ENCODE data around the gene CELF1.

CELF1 gene

GRCh38 chr11:47507563-47508239 is 45.2 kb downstream of the CELF1 start:
- DNase-seq, result no peak

GRCh38 chr11:47506795-47507562 is 46.0 kb downstream of the CELF1 start:
- DNase-seq, result no peak

DNA sequence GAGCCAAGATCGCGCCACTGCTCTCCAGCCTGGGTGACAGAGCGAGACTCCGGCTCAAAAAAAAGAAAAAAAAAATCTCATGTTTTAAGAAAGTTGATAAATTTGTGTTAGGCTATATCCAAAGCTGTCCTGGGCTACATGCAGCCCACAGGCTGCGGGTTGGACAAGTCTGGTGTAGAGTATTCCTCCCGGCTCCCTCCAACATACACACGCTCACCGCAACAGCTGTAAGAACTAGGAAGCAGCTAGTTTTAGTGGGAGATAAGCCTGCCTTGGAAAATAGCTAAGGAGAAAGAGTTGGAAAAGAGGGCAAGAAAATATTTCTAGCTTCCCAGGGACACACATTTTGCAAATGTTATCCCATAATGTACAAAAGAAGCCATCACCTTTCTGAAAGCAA is 46.6 kb downstream of the CELF1 start:
- DNase-seq, result no peak

DNA sequence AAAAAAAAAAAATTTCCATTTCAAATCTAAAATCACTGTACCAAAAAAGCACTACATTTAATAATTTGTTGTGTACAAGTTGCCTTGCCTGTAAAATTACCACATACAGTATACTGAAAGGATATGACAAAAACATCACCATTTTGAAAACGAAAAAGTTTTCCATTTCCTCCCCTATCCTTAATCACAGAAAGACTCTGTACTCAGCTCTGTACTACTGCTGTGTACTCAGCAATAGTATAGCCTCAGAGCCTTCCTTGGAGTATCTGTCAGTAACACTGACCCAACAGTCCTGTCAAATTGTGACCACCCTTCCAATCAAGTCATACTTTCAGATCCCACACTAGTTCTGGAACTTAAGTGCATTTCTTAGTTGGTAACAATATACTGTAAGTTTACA is 48.0 kb downstream of the CELF1 start:
- DNase-seq, result no peak

GRCh38 chr11:47503227-47503626 is 49.7 kb downstream of the CELF1 start:
- DNase-seq, result no peak

DNA sequence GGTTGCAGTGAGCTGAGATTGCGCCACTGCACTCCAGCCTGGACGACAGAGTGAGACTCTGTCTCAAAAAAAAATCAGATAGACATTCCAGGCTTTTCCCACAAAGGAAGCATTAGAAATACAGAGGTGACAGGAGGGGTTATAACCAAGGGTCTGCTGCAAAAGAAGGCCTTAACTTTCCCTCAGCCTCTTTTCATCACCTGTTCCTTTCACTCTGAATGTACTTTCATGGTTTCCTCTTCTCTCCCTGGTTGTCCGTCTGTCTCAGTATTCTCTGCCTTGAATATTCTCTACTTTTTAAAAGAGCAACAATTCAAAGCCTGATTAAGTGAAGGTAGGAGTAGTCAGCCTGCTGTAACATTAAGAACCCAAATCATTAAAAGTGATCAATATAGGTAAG is 50.2 kb downstream of the CELF1 start:
- no peak for DNase-seq

DNA sequence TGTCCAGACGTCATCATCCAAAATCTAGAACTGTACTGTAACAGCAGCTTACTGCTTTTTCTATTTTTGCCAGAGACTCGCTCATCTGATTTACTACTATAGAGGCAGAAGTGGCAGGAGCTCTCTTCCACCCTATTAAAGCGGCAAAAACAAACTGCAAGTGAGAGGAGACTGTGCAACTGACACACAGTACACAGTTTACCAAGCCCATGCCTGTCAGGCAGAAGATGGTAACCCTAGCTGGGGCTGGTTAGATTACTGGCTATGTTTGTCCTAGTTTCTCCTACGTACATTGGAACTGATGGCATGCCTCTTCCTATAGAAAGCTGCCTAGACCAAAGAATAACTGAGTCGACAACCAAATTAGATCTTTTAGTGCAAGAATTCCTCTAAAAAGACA is 51.8 kb downstream of the CELF1 start:
- no peak for DNase-seq

DNA sequence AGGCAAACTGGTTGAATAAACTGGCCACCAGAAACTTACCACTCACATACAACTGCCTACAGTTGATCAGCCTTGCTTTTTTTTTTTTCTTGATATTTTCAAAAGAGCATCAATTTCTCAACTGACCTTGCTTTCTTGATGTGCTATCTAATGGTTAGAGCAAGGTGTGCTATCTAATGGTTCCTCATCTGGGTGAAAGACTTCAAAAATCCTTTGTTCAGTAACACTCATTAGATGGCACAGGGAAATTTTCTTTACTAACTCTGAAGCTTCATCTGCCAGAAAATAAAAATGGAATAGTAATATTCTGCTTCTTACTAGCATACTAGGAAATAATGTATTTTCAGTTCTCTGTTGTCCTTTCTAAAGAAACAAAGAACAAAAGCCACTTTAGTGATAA is 52.8 kb downstream of the CELF1 start:
- no peak for DNase-seq

GRCh38 chr11:47499614-47500013 is 53.3 kb downstream of the CELF1 start:
- no peak for DNase-seq

DNA sequence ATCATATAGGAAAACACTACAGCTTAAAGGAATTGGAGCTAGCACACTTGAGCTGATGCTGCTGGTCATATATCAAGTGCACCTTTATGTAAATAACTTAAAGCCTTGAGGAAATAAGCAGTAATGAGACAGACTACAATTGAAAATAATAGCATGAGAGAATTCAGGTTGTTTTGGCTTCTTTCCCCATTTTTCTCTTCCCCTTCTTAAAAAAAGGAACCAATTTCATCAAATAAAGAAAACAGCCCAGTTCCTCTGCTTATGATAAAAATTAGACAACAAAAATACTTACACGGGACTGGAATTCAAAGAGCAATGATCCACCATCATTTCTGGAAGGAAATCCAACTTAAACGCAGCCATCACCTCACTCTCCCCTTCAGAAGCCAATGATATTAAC is 53.8 kb downstream of the CELF1 start:
- DNase-seq, result no peak

DNA sequence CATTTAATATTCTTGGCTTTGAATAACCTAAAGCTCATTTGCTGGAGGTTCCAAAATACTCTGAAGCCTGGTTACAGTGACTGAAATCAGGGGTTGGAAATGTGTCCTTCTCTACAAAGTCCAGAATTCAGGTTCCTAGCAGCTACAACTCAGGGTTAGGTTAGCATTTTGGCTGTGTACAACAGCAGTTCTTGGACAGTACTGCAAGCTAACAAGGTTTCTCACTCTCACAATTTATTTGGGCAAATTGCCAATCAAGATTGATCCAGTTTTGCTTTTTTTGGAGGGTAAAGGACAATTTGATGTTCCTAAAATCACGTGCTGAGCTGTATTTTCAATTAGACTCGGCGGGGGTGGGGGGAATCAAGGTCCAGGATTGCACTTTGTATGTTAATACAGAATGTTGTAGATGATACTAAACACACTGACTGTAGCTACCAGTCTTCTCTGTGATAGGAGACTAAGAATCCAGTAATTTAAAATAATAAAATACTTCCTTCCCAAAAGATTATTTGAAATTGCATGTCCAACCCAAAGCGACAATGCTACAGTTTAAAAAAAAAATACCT is 54.3 kb downstream of the CELF1 start:
- DNase-seq, result no peak

- DNase-seq, result no peak
Measured at GRCh38 chr11:47498149-47498548, 54.8 kb downstream of the CELF1 start.

DNA sequence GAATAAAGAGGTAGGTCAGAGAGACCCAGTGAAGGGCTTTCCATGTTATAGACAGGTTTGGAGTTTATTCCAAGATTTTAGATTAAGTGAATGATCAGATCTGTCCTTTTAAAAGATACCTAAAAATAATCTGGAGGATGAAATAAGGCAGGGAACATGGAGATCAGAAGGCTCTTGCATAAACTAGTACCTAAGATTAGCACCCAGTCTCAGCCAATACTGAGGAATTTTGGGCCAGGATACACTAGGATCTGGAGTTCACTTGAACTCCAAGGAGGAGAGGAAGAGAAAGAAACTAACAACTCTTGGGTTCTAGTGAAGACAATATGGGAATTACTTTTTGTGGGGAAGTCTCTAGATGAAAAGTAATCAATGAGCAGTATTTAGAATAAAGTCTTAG is 56.1 kb downstream of the CELF1 start:
- DNase-seq, result no peak

- no peak for DNase-seq
Measured at GRCh38 chr11:47495856-47496217, 57.1 kb downstream of the CELF1 start.

DNA sequence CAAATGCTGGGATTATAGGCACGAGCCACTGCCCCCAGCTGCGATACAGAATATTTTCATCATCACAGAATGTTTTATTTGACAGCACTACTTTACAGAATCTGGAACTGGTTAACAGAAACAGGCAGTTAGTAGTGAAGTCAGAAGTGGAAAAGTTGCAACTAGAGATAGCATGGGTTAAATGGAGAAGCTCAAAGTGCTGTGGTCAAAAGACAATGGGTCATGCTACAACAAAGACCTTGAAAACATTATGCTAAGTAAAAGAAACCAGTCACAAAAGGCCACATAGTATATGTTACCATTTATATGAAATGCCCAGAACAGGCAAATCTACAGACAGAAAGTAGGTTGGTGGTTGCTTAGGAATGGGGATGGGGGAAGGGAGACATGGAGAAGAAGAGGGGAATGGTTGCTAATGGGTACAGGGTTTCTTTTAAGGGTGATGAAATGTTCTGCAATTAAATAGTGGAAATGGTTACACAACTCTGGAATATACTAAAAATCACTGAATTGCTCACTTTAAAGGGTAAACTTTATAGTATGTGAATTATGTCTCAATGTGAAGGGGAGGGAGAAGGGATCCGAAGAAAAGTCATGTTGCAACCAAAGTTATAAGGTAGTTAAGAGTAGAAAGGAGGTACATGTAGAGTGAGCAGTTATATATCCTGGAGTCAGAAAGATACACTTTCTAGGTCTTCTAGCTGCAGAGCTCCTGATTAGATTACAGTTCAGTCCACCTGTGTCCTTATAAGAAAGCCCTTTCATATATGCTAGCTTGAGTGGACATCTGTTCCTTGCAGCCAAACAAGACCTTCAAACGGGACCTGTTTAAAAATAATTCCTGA is 57.7 kb downstream of the CELF1 start:
- no peak for DNase-seq

GRCh38 chr11:47489395-47489755 is 63.6 kb downstream of the CELF1 start:
- no peak for DNase-seq

DNA sequence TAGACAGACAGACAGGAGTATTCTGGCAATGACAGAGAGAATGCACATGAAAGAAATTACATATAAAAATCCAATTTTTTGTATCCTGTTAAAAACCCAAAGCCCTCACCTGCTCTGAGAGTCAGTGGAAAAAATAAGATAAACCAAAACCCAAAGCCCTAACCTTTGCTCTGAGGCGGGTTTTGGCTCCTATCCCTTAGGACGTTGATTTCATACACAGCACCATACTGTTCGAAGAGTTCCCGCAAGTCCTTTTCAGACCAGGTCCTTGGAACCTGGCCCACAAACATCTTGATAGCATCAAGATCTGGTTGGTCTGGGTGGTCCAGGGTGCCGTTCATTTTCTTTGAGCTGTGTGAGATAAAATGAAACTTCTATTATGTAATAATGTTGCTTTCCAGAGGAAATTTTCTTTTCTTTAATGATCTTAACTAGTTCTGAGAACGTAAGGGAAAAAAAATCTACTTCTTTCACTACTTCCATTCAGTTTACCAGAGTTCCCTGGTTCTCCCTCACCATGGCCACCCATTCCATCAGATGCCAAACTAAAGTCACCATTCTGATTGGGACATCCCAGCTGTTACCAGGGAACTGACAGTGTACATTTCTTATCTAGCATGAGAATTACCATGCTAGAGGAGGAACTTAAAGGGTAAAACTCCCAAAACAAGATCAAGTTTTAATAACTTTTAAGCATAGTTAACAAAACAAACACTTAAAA is 64.1 kb downstream of the CELF1 start:
- DNase-seq, result no peak

DNA sequence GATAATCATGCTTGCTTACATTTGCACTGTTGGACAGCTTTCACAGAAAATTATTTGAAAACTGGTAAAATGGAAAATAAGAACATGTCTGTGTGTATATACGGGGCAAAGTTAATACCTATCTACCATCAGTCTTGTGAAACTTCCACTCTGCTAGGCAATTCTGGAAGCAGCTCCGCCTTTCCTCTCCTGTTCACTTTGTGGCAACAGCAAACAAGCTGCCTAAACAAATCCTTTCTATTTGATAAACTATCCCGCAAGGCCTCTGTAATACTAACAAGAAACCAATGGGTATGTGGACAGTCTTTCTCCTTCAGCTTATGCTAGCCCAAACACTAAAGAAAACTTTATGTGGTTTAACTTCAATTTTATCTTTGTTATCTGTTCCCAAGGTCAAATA is 64.8 kb downstream of the CELF1 start:
- no peak for DNase-seq

DNA sequence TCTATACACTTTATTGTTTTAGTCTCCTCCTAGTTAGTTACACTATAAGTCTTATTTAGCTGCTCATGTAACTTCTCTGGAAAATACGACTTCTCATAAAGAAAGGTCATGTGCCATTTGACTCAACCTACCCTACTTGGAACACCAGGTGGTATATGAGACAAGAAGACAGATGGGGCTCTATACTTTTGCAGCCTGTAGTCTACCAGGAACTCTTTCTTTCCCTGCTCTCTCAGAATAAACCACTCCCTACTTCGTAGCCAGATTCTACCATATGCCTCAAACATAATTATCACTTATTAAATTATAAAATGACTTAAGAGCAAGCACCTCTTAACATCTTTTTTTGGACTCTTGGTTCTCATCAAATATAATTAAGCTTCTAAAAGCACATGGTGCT is 65.5 kb downstream of the CELF1 start:
- DNase-seq, result no peak

- DNase-seq, result no peak
Measured at GRCh38 chr11:47485107-47485506, 67.8 kb downstream of the CELF1 start.

DNA sequence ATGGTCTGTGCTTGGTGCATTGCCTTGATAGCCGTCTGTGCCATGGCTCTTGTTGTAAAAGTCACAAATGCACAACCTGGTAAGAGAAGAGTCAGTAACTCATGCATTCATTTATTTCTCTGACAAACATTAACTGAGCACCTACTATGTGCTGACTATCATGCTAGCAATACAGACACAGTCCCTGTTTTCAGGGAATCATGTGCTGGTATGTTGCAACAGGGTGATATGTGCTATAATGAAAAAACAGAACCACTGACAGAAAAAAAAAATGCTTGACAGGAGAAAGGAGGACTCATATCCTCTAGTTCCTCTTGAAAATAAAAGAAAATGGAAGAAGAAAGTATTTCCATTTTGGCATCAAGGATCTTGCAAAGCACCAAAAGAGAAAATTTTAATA is 69.5 kb downstream of the CELF1 start:
- no peak for DNase-seq

DNA sequence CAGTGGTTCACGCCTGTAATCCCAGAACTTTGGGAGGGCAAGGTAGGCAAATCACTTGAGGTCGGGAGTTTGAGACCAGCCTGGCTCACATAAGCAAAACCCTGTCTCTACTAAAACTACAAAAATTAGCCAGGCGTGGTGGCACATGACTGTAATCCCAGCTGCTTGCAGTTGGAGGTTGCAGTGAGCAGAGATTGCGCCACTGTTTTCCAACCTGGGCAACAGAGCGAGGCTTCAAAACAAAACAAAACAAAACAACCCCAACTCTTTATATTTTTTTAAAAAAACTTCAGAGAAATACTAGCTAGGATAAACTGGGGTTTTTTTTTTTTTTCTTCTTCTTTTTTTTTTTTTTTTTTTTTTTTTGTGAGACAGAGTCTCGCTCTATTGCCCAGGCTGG is 72.2 kb downstream of the CELF1 start:
- DNase-seq, result no peak

Data from GOT3 (cell line).